Fibroblast of peridontal ligament (primary cell): Measurements from ENCODE around the gene SERPINE1.
"Not testable (repeated sequence)": the region's sequence is repeated elsewhere in the genome, so short reads cannot be mapped to it uniquely, and the experiment has no call there.

Experiments
- DNase-seq: peaks from one replicate; pipeline ENCODE4 v3.0.0-alpha.2; 2010; ENCODE audit errors: extremely low read depth

Gene SERPINE1

DNA sequence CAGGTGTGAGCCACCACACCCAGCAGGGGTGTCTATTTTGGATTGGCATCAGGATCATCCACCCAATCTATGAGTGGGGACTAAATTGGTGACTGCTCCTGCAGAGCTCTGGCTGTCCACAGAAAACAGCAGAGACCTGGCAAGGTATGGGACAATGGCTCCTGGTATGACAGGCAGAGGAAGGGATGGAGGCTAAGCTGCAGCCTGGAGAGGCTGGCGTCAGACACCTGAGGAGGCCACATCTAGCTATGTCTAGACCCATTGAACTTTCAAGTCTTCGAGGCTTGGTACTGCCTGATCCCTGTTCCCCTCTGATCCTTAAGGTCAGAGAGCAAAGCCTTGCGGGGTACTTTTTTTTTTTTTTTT lies 3.2 kb upstream of the SERPINE1 start:
- DNase-seq = no peak

DNA sequence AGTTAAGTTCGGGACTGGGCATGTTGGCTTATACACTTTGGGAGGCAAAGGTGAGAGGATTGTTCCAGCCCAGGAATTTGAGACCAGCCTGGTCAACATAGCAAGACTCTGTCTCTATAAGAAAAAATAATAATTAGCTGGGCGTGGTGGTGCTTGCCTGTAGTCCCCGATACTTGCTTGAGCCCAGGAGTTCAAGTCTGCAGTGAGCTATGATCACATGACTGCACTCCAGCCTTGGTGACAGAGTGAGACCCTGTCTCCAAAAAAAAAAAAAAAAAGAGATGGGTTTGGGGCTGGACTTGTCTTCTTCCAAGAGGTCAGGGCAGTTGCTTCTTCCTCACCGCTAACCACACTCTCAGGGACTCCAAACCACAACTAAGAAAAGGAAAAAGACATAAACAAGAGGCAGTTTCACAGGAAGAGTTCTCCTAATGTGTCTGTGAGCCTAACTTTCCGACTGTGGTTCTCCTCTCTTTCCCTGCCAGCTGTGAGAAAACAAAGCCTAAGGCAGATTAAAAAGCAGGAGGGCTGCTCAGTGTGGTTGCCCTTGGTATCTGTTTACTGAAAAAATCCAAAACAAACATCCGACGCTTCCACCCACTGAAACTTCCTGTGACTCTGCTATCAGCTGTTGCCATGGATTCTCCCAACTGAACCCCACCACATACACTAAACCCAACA lies 2.4 kb upstream of the SERPINE1 start:
- DNase-seq = peak; percentile 91

DNA sequence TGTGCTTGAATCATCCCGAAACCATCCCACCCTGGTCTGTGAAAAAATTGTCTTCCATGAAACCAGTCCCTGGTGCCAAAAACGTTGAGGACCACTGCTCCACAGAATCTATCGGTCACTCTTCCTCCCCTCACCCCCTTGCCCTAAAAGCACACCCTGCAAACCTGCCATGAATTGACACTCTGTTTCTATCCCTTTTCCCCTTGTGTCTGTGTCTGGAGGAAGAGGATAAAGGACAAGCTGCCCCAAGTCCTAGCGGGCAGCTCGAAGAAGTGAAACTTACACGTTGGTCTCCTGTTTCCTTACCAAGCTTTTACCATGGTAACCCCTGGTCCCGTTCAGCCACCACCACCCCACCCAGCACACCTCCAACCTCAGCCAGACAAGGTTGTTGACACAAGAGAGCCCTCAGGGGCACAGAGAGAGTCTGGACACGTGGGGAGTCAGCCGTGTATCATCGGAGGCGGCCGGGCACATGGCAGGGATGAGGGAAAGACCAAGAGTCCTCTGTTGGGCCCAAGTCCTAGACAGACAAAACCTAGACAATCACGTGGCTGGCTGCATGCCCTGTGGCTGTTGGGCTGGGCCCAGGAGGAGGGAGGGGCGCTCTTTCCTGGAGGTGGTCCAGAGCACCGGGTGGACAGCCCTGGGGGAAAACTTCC lies 784 bp upstream of the SERPINE1 start:
- no peak for DNase-seq

DNA sequence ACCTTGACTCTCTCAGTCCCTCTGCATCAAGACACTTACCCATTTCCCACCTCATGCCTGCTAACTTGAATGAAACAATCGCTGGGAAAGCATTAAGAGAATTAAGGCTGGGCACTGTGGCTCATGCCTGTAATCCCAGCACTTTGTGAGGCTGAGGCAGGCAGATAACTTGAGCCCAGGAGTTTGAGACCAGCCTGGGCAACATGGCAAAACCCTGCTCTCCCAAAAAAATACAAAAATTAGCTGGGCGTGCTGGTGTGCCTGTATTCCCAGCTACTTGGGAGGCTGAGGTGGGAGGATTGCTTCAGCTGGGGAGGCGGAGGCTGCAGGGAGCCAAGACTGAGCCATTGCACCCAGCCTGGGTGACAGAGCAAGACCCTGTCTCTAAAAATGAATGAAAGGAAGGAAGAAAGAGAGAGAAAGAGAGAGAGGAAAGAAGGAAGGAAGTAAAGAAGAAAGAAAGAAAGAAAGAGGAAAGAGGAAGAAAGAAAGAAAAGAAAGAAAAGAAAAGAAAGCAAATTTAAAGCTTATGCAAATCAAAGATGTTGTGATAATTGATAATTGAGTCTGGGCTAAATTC lies 646 bp downstream of the SERPINE1 start:
- DNase-seq = no peak

DNA sequence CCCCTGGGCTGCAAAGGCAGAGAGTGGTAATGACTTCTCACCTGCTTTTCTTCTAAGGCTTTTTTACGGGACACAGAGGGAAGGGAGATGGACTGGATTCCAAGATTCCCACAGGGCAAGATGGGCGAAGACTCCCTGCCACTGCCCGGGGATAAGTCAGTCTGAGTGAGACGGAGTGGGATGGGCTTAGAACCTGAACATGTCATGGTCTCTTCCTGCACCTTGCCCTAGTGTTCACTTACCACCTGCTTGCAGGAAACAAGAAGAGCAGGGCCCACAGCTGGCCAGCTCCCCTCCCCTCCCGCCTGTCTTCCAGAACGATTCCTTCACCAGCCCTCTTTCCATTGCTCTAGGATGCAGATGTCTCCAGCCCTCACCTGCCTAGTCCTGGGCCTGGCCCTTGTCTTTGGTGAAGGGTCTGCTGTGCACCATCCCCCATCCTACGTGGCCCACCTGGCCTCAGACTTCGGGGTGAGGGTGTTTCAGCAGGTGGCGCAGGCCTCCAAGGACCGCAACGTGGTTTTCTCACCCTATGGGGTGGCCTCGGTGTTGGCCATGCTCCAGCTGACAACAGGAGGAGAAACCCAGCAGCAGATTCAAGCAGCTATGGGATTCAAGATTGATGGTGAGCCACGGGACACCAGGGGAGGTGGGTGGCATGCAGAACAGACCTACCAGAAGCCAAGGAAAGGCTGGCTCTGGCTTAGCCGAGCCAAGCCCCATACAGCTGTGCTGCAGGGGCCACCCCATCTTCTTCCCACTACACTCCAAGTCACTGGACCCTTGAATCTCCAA lies 1.3 kb downstream of the SERPINE1 start:
- DNase-seq = no peak

DNA sequence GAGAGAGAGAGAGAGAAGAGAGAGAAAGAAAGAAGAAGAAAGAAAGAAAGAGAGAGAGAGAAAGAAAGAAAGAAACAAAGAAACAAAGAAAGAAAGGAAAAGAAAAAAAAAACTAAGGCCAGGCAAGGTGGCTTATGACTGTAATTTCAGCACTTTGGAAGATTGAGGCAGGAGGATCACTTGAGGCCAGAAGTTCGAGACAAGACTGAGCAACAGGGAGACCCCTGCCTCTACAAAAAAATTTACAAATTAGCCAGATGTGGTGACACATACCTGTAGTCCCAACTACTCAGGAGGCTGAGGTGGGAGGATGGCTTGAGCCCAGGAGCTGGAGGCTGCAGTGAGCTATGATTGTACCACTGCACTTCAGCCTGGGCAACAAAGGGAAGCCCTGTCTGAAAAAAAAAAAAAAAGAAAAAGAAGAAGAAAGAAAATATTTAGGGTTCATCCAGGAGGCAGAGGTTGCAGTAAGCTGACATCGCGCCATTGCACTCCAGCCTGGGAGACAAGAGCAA lies 2.8 kb downstream of the SERPINE1 start:
- no peak for DNase-seq

DNA sequence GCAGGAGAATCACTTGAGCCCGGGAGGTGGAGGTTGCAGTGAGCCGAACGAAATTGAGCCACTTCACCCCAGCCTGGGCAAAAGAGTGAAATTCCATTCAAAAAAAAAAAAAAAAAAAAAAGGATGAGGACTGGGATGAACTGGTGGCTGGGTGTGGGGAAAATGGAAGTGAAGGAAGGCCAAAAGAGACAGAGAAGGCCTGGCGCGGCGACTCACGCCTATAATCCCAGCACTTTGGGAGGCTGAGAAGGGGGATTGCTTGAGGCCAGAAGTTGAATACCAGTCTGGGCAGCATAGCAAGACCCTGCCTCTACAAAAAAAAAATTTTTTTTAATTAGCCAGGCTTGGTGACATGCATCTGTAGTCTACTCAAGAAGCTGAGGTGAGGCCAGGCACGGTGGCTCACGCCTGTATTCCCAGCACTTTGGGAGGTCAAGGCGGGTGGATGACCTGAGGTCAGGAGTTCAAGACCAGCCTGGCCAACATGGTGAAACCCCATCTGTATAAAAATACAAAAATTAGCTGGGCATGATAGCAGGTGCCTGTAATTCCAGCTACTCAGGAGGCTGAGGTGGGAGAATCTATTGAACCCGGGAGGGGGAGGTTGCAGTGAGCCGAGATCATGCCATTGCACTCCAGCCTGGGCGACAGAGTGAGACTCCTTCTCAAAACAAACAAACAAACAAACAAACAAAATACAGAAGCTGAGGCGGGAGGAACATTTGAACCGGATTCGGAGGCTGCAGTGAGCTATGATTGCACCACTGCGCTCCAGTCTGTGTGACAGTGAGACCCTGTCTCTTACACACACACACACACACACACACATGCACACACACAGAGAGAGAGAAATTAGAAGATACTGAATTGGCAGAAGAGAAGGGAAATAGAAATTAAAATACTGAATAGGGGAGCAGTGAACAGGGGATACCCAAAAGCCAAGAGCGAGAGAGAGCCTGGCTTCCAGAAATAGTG lies 6.0 kb downstream of the SERPINE1 start:
- DNase-seq = not testable (repeated sequence)

DNA sequence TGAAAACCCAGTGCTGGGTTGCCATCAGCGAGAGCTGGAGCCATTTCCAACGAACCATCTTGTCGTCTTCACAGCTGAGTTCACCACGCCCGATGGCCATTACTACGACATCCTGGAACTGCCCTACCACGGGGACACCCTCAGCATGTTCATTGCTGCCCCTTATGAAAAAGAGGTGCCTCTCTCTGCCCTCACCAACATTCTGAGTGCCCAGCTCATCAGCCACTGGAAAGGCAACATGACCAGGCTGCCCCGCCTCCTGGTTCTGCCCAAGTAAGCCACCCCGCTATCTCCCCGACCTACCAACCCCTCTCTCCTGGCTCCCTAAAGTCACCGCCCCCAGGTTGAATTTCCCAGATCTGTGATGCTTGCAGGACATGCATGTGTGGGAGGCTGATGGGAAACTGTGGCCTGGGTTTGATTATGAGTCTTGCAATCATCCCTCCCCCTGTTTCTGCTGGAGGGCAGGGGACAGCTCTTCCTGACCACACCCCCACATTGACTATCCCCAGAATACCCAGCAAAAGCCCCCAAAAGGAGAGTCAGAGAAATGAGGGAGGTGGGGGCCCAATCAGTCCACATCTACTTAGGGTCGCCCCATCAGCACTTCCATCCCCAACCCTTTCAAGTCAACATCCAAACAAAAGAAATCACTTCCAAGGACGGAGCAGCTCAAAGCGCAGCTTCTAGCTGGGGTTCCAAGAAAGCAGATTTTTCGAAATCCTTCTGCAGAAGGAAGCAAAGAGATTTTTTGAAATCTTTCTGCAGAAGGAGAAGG lies 6.9 kb downstream of the SERPINE1 start:
- DNase-seq = peak; percentile 60

DNA sequence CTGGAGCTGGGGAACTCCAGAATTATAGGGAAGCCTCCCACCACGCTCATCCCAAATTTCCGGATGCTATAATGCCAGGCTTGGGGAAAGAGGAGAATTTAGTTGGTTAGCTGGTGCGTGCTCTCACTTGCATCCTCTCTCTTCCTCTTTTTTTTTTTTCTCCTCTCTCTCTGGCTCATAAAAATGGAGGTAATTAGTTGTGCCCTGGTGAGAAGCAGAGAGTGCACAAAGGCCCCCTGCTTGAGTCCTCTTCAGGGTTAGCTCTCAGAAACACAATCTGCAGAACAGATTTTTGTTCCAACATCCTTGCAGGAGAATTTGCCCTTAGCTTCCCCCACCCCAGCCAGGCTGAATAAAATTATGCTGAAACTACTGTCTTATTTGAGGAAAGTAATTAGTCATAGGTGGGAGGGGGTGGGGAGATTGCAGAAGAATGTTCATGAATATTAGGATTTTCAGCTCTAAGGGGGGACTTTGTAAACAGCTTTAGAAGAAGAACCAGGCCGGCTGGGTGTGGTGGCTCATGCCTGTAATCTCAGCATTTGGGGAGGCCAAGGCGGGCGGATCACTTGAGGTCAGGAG lies 7.6 kb downstream of the SERPINE1 start:
- DNase-seq = no peak

DNA sequence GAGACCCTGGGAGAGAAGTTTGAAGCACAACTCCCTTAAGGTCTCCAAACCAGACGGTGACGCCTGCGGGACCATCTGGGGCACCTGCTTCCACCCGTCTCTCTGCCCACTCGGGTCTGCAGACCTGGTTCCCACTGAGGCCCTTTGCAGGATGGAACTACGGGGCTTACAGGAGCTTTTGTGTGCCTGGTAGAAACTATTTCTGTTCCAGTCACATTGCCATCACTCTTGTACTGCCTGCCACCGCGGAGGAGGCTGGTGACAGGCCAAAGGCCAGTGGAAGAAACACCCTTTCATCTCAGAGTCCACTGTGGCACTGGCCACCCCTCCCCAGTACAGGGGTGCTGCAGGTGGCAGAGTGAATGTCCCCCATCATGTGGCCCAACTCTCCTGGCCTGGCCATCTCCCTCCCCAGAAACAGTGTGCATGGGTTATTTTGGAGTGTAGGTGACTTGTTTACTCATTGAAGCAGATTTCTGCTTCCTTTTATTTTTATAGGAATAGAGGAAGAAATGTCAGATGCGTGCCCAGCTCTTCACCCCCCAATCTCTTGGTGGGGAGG lies 10.8 kb downstream of the SERPINE1 start:
- DNase-seq = no peak

DNA sequence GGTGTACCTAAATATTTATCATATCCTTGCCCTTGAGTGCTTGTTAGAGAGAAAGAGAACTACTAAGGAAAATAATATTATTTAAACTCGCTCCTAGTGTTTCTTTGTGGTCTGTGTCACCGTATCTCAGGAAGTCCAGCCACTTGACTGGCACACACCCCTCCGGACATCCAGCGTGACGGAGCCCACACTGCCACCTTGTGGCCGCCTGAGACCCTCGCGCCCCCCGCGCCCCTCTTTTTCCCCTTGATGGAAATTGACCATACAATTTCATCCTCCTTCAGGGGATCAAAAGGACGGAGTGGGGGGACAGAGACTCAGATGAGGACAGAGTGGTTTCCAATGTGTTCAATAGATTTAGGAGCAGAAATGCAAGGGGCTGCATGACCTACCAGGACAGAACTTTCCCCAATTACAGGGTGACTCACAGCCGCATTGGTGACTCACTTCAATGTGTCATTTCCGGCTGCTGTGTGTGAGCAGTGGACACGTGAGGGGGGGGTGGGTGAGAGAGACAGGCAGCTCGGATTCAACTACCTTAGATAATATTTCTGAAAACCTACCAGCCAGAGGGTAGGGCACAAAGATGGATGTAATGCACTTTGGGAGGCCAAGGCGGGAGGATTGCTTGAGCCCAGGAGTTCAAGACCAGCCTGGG lies 11.4 kb downstream of the SERPINE1 start:
- peak; percentile 97 for DNase-seq

DNA sequence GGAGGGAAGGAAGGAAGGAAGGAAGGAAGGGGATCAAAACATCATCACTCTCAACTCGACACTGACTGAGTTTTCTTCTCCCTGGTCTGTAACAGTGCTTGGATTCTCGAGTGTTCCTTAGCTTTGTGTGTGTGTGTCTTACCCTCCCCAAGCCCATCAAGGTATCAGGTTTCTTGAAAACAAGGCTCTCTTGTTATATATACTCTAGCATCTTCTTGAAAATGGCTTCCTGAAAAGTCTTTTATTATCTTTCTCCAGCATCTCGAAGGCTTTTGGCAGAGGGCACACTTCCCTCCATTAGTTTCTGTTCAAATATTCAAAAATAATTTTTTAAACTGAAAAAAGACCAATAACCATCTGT lies 13.4 kb downstream of the SERPINE1 start:
- DNase-seq = no peak

DNA sequence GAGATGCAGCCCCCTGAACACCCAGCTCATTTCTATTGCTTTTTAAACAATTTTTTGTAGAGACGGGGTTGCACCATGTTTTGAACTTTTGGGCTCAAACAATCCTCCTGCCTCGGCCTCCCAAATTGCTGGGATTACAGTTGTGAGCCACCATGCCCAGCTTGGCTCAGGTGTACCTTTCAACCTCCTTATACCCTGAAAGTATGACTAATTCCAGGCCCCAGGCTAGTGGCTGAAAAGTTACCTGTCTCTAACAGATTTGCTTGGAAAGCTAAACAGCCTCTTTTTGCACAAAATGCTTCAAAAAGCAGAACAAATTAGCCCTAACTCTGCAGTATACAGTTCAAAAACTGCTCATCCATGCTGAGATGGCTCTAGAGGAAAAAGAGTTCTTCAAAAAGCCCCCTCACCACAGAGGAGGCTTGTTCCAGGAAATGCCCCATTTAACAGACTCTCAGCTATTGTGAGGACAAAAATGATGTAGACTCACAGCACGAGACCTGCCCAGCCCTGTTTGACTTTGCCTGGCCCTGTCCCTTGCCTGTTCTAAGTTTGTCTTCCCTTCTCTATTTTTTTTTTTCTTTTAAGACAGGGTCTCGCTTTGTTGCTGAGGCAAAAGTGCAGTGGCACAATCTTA lies 14.0 kb downstream of the SERPINE1 start:
- DNase-seq = no peak

DNA sequence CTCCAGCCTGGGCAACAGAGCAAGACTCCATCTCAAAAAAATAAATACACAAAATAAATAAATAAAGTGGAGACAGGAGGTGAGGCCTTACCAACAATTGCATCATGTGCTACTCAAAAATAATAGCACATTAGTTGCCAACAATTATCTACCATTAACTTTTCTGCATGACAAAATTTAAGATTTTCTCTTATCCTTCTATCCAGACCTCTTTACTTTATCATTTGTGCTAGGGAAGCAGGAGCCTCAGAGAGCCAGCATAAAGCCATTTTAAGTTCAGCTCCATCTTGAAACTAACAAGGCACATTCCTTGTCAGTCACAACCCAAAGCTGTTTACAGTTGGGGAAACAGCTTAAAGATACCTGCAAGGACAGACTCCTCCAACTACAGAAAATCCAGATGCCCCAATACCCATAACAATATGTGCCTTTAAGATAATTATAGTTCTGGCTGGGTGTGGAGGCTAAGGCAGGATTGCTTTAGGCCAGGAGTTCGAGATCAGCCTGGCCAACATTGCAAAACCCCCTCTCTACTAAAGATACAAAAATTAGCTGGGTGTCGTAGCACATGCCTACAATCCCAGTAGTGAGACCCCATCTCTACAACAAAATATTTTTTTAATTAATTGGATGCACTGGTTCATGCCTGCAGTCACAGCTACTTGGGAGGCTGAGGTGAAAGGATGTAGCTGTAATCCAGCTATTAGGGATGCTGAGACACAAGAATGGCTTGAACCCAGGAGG lies 25.2 kb downstream of the SERPINE1 start:
- no peak for DNase-seq

DNA sequence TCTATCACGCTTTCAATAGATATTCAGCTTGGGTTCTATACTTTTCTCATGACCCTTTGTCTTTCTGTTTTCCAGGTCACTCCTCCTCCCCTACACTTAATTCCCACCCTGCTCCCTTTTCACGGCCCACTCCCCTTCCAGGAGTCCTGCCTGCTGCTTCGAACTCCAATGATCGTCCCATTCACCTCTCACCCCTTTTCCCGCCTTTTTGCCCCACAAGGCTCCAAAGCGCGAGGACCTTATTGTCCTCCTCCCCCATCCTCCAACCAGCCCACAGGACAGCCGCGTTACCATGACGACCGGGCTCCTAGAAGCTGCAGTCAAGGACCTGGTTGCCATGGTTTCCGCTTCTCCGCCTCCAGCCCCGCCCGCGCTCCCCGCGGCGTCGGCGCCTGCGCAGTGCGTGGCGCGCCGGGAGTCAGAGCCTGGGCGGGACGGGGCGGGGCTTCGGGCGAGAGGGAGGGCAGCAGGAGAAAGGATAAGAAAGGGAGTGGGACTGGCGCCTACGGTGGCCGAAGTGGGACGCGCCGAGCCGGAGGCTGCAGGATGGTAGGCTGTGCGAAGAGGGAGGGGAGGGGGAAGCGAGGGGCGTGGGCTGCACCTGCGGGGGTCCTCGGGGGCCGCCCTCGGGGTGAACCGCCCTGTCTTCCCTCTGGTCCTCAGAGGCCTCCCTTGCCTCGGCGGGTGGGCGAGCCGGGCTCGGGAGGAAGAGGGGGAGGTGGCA lies 27.2 kb downstream of the SERPINE1 start, which contains the start of gene AP1S1:
Gene AP1S1 (plus strand): TSS at position 508 of the 724 bp plus-strand sequence. CDS start 39 bp downstream, at position 547.
- DNase-seq = peak; percentile 85

DNA sequence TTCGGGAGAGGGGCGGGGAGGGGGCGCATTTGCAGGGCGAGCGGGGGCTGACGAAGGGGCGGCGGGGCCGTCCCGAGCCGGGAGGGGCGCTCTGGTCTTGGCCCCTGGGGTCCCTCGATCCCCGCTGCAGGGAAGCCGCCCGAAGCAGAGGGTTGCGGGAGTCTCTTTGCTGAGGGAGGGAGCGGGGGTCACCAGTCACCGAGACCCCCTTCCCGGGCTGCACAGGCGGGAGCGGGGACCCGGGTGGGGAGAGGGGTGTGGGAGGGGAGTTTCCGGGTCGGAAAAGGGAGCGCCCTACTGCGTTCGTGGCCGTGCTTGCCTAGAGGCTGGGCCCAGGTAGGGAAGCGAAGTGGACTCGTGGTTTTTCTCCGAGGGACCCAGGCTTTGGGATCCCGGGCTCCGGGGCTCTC lies 27.8 kb downstream of the SERPINE1 start:
- DNase-seq = no peak

DNA sequence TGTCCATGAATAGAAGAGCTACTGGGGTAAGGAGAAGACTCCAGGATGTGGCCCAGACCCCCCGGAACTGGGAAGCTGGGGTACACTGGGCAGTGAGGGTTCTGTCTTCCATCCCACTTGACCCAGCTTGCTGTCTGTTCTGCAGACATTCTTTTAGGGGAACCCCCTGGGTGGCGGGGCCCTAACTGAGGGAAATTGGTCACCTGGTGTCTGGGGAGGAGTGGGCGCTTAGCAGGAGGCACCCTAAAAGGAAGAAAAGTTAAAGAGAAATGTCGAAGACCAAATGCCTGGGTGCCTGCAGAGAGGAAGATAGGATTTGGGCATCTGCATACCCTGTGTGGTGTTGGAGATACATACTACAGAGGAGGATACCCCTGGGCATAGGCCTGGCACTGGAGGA lies 28.4 kb downstream of the SERPINE1 start:
- DNase-seq = no peak
